Activated naive CD8-positive, alpha-beta T cell treated with anti-CD3 and anti-CD28 coated beads, Interleukin-2, amount 10 ng/mL, durations not matched to agents 7 days and 5 days (primary cell): ENCODE results near the gene POFUT2. TPM values are rescaled to one million over a fixed set of nuclear protein-coding genes. Genes with fewer than 3 reads are reported as not detected.

Source experiments
- ATAC-seq: fragments of 150-1000 bp; cut with Tn5 transposase; one replicate; pipeline ENCODE4 v1.10.0; 2021; ENCODE audit warnings: low read depth, moderate library complexity
- POLR2A ChIA-PET: fragments of 350-600 bp; sonication (Branson Sonifier 250); formaldehyde crosslinking; loops from one replicate; lab custom pipeline; 2021; ENCODE audit warnings: antibody characterized with exemption; lab: Charles Lee
- DNase-seq: peaks from one replicate; pipeline ENCODE4 v3.0.0; 2021
- H3K27ac Mint-ChIP-seq: one replicate; pipeline ENCODE4 v1.8.0; 2022; ENCODE audit warnings: mild to moderate bottlenecking, mixed read lengths
- H3K27me3 Mint-ChIP-seq: one replicate; pipeline ENCODE4 v1.8.0; 2022; ENCODE audit warnings: mild to moderate bottlenecking, moderate library complexity, mixed read lengths
- H3K36me3 Mint-ChIP-seq: one replicate; pipeline ENCODE4 v1.8.0; 2021; ENCODE audit warnings: mild to moderate bottlenecking, mixed read lengths
- H3K4me1 Mint-ChIP-seq: one replicate; pipeline ENCODE4 v1.8.0; 2021; ENCODE audit warnings: mixed read lengths
- H3K4me3 Mint-ChIP-seq: one replicate; pipeline ENCODE4 v1.8.0; 2022; ENCODE audit warnings: mild to moderate bottlenecking, moderate library complexity, mixed read lengths
- H3K9me3 Mint-ChIP-seq: one replicate; pipeline ENCODE4 v1.8.0; 2021; ENCODE audit warnings: mixed read lengths
- total RNA-seq, 2 experiments: library from RNA; stranded (reverse); gene quantifications; one replicate each; pipeline ENCODE4 v1.2.3, GENCODE V29; 2021

POFUT2 gene
- total RNA-seq, 2 experiments from 2014 or later = 26.0 to 27.0 TPM

DNA sequence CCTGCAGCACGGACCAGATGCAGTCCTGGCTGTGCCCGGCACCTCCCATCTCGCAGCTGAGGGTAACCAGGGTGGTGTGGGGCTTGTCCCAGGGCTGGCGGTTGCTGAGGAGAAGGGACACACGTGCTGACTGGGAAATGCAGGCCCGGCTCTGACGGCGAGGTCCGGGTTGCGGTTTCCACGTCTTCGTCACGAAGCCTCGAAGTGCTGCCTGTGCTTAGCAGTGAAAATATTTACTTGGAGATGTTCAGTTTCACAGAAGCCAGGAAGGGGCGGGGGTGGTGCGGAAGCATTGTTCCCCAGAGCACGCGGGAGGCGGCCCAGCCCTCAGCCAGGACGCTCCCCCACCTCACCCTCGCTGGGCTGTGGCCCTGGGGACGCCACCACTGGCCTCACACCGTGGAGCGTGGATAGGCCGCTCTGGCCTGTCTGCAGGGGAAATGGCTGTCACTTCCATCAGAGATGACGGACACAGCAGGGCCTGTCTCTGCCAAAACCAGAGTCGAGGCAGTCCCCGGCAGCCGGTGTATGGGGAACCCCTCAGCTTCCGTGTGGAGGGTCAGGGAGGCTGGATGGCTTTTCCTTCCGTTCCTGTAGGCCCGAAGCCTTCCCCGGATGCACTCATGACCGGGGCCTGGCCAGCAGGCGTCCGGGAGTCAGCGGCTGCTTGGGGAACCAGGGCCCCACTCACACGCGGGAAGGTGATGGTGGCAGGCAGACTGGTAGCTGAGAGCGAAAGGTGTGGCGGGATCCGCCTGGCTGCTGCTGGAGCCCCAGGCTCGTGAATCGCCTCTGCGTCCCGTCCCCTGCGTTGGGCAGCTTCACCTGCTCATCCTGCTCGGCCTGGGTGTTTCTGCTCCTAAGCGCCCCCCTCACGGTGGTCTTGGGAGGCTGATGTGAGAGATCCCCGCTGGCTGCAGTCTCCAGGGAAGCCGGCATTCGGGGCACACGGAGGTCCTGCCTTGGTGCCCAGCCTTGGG lies 14.7 kb upstream of the POFUT2 start:
- Mint-ChIP-seq H3K27ac (peak overlapping the region; percentile 80), H3K9me3 (no peaks in the 10 kb centered on the region), H3K4me1 (no peaks in the 10 kb centered on the region), H3K36me3 (no peaks in the 10 kb centered on the region), H3K4me3 (no peak overlapping the region), H3K27me3 (no peaks in the 10 kb centered on the region)
- peak; percentile 47 for DNase-seq
- POLR2A ChIA-PET = interaction anchor here (1.2 to 1.4 kb wide), 2 partner anchors 14 to 15 kb away, joined by 4 read pairs; partner anchors contain the start of gene POFUT2
- peak; percentile 71 for ATAC-seq

DNA sequence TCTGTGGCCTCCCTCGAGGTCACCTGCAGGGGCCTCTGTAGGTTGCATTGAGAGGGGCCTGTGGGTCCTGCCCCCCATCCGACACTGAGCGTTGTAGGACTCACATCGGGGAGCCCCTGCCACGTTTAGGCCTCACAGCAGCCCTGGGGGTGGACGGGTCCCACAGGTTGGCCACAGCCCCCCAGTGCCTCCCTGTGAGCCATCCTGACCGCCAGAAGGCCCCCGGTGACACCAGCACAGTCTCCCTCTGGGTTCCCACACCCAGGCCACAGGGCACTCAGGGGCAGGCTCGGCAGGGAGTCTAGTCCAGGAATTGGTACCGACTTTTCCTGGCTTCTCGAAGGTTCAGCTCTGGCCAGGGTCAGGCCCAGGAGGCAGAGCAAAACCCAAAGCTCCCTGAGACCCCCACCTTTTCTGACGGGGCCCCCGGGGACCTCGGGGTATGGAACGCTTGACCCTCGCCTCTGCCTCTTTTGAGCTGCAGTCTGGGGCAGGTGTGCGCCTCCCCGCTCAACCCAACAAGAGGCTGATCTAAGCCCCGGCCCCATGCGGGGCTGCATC lies 13.9 kb upstream of the POFUT2 start:
- POLR2A ChIA-PET = interaction anchor here (1.4 kb wide), 1 partner anchor 14 kb away, joined by 4 read pairs; the partner anchor contains the start of gene POFUT2
- Mint-ChIP-seq H3K36me3 (no peaks in the 10 kb centered on the region), H3K27me3 (no peaks in the 10 kb centered on the region), H3K4me1 (no peaks in the 10 kb centered on the region), H3K27ac (peak overlapping the region; percentile 80), H3K9me3 (no peaks in the 10 kb centered on the region), H3K4me3 (no peak overlapping the region)
- no peak for ATAC-seq
- no peak for DNase-seq

DNA sequence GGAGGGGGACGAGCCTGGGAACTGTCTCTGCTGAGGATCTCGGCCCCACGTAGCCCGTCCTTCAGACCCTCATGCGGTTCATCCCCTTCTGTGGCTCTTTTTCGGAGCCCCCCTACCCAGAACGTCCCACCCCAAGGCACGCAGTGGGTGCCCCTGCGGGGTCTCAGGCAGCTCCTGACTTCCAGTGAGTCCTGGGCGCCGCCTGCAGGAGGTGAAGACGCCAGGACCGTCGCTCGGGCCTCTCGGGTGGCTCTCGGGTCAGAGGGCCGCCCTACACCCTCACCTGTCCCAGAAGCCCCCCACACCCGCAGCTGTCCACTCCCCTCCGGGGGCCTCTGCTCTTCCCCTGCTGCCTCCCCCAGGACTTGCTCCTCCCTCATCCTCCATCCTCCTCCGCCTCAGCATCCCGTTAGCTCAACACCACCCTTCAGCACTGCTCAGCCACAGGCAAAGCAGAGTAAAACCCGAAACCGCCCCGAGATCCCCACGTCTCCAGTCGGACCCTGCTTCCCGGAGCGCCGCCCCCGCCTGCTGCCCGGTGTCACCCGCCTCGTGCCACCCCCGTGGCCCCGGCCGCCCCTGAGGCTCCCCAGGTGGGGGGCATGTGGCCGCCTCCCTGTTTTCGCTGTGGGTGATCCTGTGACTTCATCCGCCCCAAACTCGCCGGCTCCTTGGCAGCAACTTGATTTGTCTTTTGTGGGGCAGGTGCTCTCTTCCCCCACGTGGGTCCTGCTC lies 13.3 kb upstream of the POFUT2 start:
- no peak overlapping the region for H3K4me3 Mint-ChIP-seq
- H3K9me3 Mint-ChIP-seq = no peaks in the 10 kb centered on the region
- DNase-seq (peak; percentile 24), ATAC-seq (no peak)
- POLR2A ChIA-PET = interaction anchor here (1.4 kb wide), 1 partner anchor 13 kb away, joined by 4 read pairs; the partner anchor contains the start of gene POFUT2
- peaks cover 2% of the 10 kb centered on the region for H3K27me3 Mint-ChIP-seq
- H3K27ac Mint-ChIP-seq = no peak overlapping the region
- H3K36me3 Mint-ChIP-seq = no peaks in the 10 kb centered on the region
- H3K4me1 Mint-ChIP-seq = no peaks in the 10 kb centered on the region

GRCh38 chr21:45299864-45300785 lies 12.4 kb upstream of the POFUT2 start:
- Mint-ChIP-seq H3K27ac (no peak overlapping the region), H3K9me3 (no peaks in the 10 kb centered on the region), H3K4me1 (no peaks in the 10 kb centered on the region), H3K36me3 (no peaks in the 10 kb centered on the region), H3K27me3 (peaks cover 2% of the 10 kb centered on the region), H3K4me3 (no peak overlapping the region)
- ATAC-seq (no peak), DNase-seq (peak; percentile 20)
- POLR2A ChIA-PET = no interaction called here

DNA sequence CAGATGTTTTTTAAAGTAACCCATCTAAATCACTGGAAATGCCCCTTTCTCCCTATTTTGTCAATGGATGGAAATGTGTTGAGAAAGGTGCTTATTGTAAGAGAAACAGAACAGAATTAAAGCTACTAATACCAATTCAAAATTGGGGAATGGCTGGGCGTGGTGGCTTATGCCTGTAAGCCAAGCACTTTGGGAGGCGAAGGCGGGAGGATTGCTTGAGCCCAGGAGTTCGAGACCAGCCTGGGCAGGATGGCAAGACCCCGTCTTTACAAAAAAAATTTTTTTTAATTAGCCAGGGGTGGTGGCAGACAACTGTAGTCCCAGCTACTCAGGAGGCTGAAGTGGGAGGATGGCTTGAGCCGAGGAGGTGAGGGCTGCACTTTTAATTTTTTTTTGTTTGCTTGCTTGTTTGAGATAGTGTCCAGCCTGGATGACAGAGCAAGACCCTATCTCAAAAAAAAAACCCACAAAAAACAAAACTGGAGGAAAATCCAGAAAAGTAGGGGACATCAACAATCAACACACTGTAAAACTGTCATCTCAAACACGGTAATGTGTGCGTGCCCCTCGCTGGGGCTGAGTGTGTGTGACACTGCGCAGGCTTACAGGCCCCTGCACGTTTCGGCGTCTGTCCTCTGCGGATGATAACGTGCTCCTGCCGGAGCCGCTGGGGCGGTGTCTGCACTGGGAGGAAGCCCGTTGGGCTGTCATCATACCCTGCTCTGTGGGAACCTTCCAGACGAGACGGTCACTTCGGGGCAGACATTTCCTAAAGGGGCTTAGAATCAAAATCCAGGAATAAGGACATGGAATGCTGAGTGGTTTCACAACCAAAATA lies 11.6 kb upstream of the POFUT2 start:
- Mint-ChIP-seq H3K36me3 (no peaks in the 10 kb centered on the region), H3K27me3 (peaks cover 2% of the 10 kb centered on the region), H3K27ac (no peak overlapping the region), H3K4me3 (no peak overlapping the region), H3K9me3 (no peaks in the 10 kb centered on the region), H3K4me1 (no peaks in the 10 kb centered on the region)
- POLR2A ChIA-PET = no interaction called here
- DNase-seq = no peak
- no peak for ATAC-seq

- Mint-ChIP-seq H3K27ac (no peak overlapping the region), H3K36me3 (no peaks in the 10 kb centered on the region), H3K27me3 (peaks cover 2% of the 10 kb centered on the region), H3K4me3 (no peak overlapping the region), H3K4me1 (peaks cover 3% of the 10 kb centered on the region), H3K9me3 (no peaks in the 10 kb centered on the region)
- POLR2A ChIA-PET = interaction anchor here (0.7 kb wide), 1 partner anchor 8 kb away, joined by 4 read pairs; no protein-coding TSS in a partner anchor
- DNase-seq (no peak), ATAC-seq (no peak)
Measured at GRCh38 chr21:45297869-45298268, 10.2 kb upstream of the POFUT2 start.

GRCh38 chr21:45297329-45297728 lies 9.6 kb upstream of the POFUT2 start:
- Mint-ChIP-seq H3K4me1 (peaks cover 6% of the 10 kb centered on the region), H3K27ac (no peak overlapping the region), H3K36me3 (no peaks in the 10 kb centered on the region), H3K27me3 (peaks cover 2% of the 10 kb centered on the region), H3K9me3 (no peaks in the 10 kb centered on the region), H3K4me3 (no peak overlapping the region)
- ATAC-seq = no peak
- POLR2A ChIA-PET = interaction anchor here (0.7 kb wide), 1 partner anchor 7 kb away, joined by 4 read pairs; no protein-coding TSS in a partner anchor
- no peak for DNase-seq

DNA sequence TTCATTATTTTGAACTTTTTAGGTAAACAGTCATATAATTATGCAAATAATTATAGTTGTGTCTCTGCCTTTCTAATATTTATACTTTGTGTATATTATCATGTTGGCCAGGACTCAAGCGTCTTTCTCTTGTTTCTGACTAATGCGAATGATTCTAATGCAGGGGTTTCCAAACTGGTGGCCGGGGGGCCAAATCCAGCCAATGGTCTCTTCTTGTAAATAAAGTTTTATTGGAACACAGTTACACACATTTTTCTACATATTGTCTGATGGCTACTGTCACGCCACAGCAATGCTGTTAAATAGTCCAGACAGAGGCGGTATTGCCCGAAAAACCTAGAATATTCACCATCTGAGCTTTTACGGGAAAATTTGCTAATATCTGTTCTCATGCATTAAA lies 8.9 kb upstream of the POFUT2 start:
- ATAC-seq (no peak), DNase-seq (no peak)
- Mint-ChIP-seq H3K4me1 (peaks cover 7% of the 10 kb centered on the region), H3K27ac (no peak overlapping the region), H3K9me3 (no peaks in the 10 kb centered on the region), H3K36me3 (no peaks in the 10 kb centered on the region), H3K4me3 (no peak overlapping the region), H3K27me3 (peaks cover 2% of the 10 kb centered on the region)
- POLR2A ChIA-PET = no interaction called here

GRCh38 chr21:45295576-45296365 lies 8.1 kb upstream of the POFUT2 start:
- H3K4me3 Mint-ChIP-seq = no peak overlapping the region
- peaks cover 2% of the 10 kb centered on the region for H3K27me3 Mint-ChIP-seq
- H3K36me3 Mint-ChIP-seq = no peaks in the 10 kb centered on the region
- H3K27ac Mint-ChIP-seq = no peak overlapping the region
- ATAC-seq (no peak), DNase-seq (no peak)
- POLR2A ChIA-PET = no interaction called here
- H3K4me1 Mint-ChIP-seq = peaks cover 7% of the 10 kb centered on the region
- H3K9me3 Mint-ChIP-seq = no peaks in the 10 kb centered on the region

GRCh38 chr21:45294509-45295291 lies 7.0 kb upstream of the POFUT2 start:
- Mint-ChIP-seq H3K4me1 (peaks cover 7% of the 10 kb centered on the region), H3K4me3 (no peak overlapping the region), H3K9me3 (no peaks in the 10 kb centered on the region), H3K27me3 (peaks cover 2% of the 10 kb centered on the region), H3K27ac (no peak overlapping the region), H3K36me3 (no peaks in the 10 kb centered on the region)
- POLR2A ChIA-PET = no interaction called here
- ATAC-seq = no peak
- peak; percentile 24 for DNase-seq
